Muscle of back (tissue), 13 donors: ENCODE results near the gene TBC1D23. TPM values are rescaled to one million over a fixed set of nuclear protein-coding genes. Genes with fewer than 3 reads are reported as not detected.
"Not testable (repeated sequence)": the region's sequence is repeated elsewhere in the genome, so short reads cannot be mapped to it uniquely, and the experiment has no call there.

Experiments used
- DNase-seq, 3 donors: peaks; one replicate each; pipeline versions ENCODE4 v3.0.0 to v3.0.0-alpha.2; 2013
- long read RNA-seq, 9 donors: transcript quantifications; one replicate each; lab custom pipeline, GENCODE V29; 2026
- polyA plus RNA-seq, 10 donors: library from polyadenylated mRNA; unstranded; fragments of 120-200 nt; gene quantifications; one replicate each; pipeline ENCODE4 v1.2.1, GENCODE V29; 2013; ENCODE audit not compliant: insufficient read length in 10 of 10

Gene TBC1D23
- 10 to 100 TPM; 28.2 to 41.4 (median 33.6) TPM for polyA plus RNA-seq
- long read RNA-seq, donor 1, partial matches to known transcripts: 0 of 2 reads
- long read RNA-seq, donor 1, other reads (novel, unspliced or antisense): 0 of 2 reads
- long read RNA-seq, donor 2, partial matches to known transcripts: 0 of 3 reads
- long read RNA-seq, donor 2, other reads (novel, unspliced or antisense): 0 of 3 reads
- long read RNA-seq, donor 3: 0 reads
- long read RNA-seq, donor 4, partial matches to known transcripts: 0 of 4 reads
- long read RNA-seq, donor 4, other reads (novel, unspliced or antisense): 0 of 4 reads
- long read RNA-seq, donor 5, partial matches to known transcripts: 6 of 9 reads
- long read RNA-seq, donor 5, other reads (novel, unspliced or antisense): 0 of 9 reads
- long read RNA-seq, donor 6, partial matches to known transcripts: 0 of 2 reads
- long read RNA-seq, donor 6, other reads (novel, unspliced or antisense): 0 of 2 reads
- long read RNA-seq, donor 7, partial matches to known transcripts: 0 of 3 reads
- long read RNA-seq, donor 7, other reads (novel, unspliced or antisense): 0 of 3 reads
- long read RNA-seq, donor 8, partial matches to known transcripts: 0 of 1 reads
- long read RNA-seq, donor 8, other reads (novel, unspliced or antisense): 0 of 1 reads
- long read RNA-seq, donor 9, partial matches to known transcripts: 0 of 3 reads
- long read RNA-seq, donor 9, other reads (novel, unspliced or antisense): 0 of 3 reads

DNA sequence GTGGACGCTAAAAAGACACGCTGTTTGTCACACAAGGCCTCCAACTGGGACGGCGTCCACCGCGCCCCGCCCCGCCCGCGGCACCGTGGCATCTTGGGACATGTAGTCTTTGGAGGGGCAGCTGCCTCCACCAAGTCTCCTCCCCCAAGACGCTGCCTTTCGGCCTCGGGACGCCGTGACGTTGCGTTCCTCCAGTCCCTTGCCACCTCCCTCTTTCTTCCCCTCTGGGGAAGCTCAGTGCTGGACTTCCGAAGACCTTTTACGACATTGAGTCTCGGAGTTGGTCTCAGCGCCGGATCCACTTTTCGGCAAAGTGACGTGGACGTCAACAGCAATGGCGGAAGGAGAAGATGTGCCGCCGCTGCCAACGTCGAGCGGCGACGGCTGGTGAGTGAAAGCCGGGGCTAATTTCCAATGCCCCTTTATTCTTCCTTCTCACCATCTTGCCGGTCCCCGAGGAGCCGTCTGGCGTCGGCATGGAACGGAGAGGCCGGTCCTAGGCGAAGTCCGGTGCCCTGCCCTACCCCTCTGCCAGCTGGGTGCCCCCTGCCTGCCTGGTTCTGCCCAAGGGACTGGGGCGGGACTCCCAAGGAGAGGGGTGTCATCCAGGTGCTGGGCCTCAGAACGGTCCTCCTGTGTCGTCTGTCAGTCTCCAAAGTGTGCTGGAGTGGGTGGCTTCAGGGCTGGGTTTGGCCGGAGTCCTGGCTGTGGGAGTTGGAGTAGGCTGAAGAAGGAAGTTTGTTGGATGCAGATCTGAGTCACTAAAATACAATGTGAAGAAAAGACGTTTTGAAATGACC, at the start of gene TBC1D23:
Gene TBC1D23, plus strand, starts transcription at position 308 of the 800 bp plus-strand sequence. Its CDS starts 27 bp downstream, at position 335.
- DNase-seq: peak; percentile 99 to 100 (median 100)

DNA sequence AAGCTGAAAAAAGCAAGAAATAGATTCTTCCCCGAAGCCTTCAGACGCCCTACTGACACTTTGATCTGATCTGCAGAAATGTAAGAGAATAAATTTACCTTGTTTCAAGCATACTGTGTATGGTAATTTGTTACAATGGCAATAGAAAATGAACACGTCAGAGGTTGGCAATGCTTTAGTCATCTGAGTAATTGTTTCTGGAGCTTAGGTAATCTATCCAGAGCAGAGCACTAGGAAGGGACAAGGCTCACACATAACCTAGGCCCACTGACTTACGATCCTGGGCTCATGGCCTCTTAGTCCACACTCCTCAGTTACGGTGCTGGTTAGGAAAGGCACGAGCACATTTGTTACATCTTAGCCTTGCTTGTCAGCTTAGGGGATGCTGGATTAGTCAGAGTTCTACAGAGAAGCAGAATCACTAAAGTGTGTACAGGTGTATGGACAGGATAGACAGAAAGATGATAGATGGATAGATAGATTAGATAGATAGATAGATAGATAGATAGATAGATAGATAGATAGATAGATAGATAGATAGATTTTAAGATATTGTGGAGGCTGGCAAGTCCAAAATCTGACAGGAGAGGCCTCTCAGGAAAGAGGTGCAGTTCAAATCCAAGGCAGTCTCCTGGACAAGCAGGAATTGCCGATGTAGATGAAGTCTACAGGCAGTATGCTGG, 46.8 kb upstream of the TBC1D23 start:
- no peak for DNase-seq

DNA sequence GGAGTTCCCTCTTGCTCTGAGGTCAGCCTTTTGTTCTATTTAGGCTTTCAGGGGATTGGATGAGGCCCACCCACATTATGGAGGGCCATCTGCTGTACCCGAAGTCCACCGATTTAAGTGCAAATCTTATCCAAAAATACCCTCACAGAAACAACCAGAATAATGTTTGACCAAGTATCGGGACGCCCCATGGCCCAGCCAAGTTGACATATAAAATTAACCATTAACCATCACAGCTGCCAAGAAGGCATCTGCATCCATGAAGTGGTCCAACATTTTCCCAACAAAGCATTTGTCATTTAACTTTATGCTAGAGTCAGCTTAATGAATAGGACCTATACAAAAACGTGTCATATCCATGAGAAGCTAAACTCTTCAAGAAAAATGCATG, 46.2 kb upstream of the TBC1D23 start:
- DNase-seq: no peak

DNA sequence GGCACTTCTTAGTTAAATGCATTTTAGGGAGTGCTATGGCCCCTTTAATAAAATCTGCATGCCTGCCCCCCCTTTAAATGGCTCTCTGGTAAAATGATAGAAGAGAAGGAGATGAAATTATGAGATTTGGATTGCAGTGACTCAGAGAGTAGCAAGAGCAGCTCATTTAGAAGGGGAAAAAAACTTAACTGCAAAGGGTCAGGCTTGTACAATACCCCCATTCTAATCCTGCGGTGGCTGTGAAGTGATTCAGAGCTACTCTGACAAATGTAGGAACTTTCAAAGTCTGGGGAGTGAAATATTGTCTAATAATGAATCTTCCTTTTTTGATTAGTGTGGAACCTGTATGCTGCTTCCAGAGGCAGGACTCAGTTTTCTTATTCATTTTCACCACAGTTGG, 44.1 kb upstream of the TBC1D23 start:
- DNase-seq: peak in 1 of 3 donors; percentile 31

DNA sequence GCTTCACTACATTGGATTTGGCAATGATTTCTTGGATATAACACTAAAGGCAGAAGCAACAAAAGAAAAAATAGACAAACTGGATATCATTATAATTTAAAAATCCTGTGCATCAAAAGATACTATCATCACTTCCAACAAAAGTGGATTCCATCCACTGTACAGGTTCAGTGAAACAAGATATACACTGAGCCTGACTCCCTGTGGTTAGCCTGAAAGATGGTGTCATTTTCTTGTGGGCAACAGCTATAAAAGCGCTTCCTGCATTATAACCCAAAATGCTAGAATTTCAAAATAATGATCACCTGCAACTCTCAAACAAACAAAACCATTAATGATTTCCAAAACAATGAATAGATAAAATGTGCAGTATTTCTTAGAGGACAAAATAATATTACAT, 39.6 kb upstream of the TBC1D23 start:
- no peak for DNase-seq

DNA sequence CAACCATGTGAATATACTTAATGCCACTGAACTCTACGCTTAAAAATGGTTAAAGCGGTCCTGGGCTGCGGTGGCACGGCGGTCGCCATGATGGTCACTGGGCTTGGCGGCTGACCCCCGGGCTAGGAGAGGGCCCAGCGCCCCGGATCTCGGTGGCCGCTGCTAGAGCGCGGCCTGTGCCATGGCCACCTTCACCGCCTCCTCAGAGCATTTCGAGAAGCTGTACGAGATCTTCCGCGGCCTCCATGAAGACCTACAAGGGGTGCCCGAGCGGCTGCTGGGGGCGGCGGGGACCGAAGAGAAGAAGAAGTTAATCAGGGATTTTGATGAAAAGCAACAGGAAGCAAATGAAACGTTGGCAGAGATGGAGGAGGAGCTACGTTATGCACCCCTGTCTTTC, 35.6 kb upstream of the TBC1D23 start:
- DNase-seq: no peak

DNA sequence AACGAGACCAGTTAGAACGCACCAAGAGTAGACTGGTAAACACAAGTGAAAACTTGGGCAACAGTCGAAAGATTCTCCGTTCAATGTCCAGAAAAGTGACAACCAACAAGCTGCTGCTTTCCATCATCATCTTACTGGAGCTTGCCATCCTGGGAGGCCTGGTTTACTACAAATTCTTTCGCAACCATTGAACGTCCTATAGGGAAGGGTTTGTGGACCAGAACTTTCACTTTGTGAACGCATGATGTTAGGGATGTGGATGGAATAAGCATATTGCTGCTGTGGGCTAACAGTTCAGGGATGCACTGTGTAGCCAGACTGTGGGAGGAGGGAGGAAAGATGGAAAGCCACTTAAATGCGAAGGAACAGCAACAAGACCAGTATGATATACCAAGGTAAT, 34.9 kb upstream of the TBC1D23 start:
- DNase-seq: no peak

DNA sequence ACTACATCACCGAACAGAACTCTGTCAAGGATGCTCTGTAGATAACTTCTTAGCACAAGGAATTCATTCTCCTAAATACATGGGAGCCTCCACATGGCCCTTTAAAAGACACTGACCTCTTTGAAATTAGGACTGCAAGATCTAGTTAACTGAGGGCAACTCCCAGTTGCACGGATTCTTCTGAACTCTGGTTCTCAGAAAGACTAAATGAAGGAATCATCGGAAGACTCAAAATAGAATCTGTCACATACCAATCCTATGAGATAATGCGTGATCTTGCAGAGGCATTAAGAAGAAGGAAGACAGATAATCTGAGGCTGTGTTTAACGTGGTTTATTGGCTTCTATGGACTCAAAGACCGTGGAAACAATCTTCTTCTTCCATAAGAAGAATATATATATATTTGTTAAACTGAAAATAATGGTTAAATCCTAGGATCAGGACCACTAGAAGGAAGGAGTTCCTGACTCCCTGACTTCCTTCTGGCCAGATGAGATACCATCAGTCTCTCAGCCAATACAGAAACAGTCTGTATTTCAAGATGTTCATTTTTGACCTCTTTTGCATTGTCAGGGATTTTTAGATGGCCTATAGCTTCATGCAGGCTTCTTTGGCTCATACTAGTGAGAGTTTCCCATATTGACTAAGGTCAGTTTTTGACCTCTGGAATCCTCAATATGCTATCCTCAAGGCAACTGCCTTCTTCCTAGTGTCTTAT, 33.9 kb upstream of the TBC1D23 start:
- DNase-seq: peak in 2 of 3 donors; percentile 63 to 69

- DNase-seq: peak; percentile 63 to 90 (median 68)
These were observed 33.3 kb upstream of the TBC1D23 start for GRCh38 chr3:100227511-100227921.

DNA sequence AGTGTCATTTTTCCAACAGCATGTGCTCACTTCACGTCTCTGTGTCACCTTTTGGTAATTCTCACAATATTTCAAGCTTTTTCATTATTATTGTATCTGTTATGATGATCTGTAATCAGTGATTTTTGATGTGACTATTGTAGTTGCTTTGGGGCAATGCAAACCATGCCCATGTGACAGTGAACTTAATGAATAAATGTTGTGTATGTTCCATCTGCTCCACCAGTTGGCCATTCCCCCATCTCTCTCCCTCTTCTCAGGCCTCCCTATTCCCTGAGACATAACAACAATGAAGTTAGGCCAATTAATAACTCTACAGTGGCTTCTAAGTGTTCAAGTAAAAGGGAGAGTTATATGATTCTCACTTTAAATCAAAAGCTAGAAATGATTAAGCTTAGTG, 32.5 kb upstream of the TBC1D23 start:
- DNase-seq: peak in 1 of 3 donors; percentile 50

DNA sequence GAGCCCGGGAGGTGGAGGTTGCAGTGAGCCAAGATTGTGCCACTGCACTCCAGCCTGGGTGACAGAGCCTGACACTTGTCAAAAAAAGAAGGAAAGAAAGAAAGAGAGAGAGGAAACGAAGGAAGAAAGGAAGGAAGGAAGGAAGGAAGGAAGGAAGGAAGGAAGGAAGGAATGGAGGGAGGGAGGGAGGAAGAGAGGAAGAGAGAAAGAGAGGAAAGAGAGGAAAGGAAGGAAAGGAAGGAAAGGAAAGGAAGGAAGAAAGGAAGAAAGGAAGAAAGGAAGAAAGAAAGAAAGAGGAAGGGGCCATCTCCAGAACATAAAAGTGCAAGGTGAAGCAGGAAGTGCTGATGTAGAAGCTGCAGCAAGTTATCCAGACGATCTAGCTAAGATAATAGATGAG, 31.6 kb upstream of the TBC1D23 start:
- DNase-seq: not testable (repeated sequence)

- DNase-seq: no peak
These were observed 30.1 kb upstream of the TBC1D23 start for GRCh38 chr3:100230710-100231109.

DNA sequence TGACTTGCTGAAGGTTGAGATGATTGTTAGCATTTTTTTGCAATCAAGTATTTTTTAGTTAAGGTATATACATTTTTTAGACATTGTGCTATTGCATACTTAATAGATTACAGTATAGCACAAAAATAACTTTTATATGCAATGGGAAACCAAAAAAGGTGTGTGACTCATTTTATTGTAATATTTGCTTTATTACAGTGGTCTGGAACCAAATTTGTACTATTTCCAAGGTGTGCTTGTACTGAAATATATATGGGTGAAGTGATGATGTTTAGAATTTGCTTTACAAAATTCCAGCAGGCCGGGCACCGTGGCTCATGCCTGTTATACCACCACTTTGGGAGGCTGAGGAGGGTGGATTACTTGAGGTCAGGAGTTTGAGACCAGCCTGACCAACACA, 29.1 kb upstream of the TBC1D23 start:
- DNase-seq: no peak

GRCh38 chr3:100234364-100234763, 26.4 kb upstream of the TBC1D23 start:
- no peak for DNase-seq

DNA sequence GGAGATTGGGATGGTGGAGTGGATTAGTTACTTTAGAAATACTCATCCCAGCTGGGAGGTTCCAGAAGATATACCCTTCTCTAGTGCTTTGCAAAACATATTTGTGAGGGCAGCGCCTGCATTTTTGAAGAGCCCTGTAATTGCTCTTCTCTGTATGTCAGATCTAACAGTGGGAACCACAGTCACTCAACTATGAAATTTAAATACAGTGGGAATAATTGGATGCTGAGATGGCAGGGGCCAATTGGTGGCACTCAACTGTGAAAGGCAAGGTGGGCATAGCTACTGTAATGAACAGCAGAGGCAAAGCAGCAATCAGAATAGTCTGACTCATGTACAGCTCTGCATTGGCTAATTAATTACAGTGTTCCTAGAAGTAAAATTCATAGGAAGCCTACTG, 22.2 kb upstream of the TBC1D23 start:
- no peak for DNase-seq

DNA sequence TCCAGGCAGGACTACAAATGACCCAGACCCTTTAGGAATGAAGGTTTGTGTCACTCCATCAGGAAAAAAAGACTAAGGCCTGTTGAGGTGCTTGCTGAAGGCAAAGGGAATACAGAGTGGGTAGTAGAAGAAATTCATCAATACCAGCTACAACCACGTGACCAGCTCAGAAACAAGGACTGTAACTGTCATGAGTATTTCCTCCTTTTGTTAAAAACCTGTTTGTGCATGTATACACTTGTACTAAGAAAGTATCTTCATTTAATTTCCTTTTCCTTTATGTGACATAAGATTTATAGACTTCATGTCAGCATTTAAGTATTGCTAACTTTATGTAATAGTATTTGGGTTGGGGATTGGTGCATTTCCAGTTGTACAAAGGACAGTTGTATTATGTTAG, 18.3 kb upstream of the TBC1D23 start:
- DNase-seq: not testable (repeated sequence)

DNA sequence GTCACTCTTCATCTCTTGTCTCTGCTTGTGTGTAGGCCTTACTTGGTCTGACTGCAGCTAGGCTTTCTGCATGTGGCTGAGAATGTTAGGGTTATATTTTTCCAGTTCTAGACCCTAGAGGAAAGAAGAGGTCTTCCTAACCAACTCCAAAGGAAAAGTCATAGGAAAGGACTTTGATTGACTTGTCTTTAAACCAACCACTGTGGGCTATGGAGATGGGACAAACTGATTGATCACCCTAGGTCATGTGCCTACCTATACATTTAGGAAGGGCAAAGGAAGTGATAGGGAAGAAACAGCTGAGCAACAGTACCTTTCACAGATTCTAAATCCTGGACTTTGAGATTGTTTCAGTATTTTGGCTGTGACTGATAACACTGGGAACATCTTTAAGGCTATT, 16.5 kb upstream of the TBC1D23 start:
- no peak for DNase-seq

GRCh38 chr3:100245136-100245535, 15.7 kb upstream of the TBC1D23 start:
- no peak for DNase-seq

DNA sequence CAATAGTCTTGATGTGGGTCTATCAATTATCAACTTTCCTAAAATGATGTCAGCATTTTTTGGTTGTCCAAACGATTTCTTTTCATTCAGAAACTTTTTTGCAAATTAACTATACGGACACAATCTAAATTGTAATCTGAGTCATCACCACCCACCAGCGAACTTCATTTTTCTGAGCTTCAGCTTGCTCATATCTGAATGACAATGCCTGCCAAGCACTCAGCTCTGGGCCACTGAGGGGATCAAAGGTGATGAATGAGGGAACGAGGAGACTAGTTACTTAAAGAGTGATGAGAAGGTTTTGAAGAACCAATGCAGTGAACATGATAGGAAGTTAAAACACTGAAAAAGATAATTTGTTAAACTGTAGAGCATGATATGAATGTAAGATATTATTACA, 14.9 kb upstream of the TBC1D23 start:
- DNase-seq: no peak

- no peak for DNase-seq
These were observed 13.8 kb upstream of the TBC1D23 start for GRCh38 chr3:100246999-100247398.

DNA sequence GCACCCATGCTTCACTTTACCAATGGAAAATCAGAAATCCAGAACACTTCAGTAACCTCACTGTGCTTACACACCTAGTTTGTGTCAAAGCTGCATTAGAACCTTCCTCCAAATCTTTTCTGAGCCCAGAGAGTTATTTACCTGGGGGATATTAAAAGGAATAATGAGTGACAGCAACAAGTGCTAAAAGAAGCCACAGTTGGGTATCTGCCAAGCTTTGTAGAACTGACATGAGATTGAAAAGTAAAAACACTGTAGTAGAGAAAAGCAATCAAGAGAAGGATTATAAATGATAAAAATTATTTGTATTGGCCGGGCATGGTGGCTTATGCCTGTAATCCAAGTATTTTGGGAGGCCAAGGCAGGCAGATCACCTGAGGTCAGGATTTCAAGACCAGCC, 8.8 kb upstream of the TBC1D23 start:
- no peak for DNase-seq
